GM23248 (cell line): Measurements from ENCODE around the gene ARL9. TPM values are rescaled to one million over a fixed set of nuclear protein-coding genes. Genes with fewer than 3 reads are reported as not detected.
"Not testable (repeated sequence)": the region's sequence is repeated elsewhere in the genome, so short reads cannot be mapped to it uniquely, and the experiment has no call there.

Source experiments
- DNase-seq: peaks from one replicate; pipeline ENCODE4 v3.0.0-alpha.2; 2015
- H2AFZ ChIP-seq: fragments of 200-600 bp; sonication (generic); 2 replicates; pipeline ENCODE4 v1.6.1; 2016; ENCODE audit warnings: antibody characterized with exemption
- H3F3A ChIP-seq: fragments of 200-600 bp; sonication (generic); 2 replicates; pipeline ENCODE4 v1.6.1; 2016; ENCODE audit warnings: mild to moderate bottlenecking, antibody characterized with exemption, mixed run types; ENCODE audit not compliant: insufficient read depth
- H3K27ac ChIP-seq: fragments of 200-600 bp; sonication (generic); 2 replicates; pipeline ENCODE4 v1.5.1; 2016; ENCODE audit warnings: mild to moderate bottlenecking
- H3K27me3 ChIP-seq: fragments of 200-600 bp; sonication (generic); replicated peaks from 2 replicates; pipeline ENCODE4 v1.6.1; 2016; ENCODE audit warnings: mild to moderate bottlenecking; ENCODE audit not compliant: insufficient read depth
- H3K36me3 ChIP-seq: fragments of 200-600 bp; sonication (generic); 2 replicates; pipeline ENCODE4 v1.6.1; 2016; ENCODE audit warnings: low read depth, mild to moderate bottlenecking
- H3K4me1 ChIP-seq: fragments of 200-600 bp; sonication (generic); 2 replicates; pipeline ENCODE4 v1.6.1; 2016; ENCODE audit warnings: mild to moderate bottlenecking; ENCODE audit not compliant: insufficient read depth
- H3K4me2 ChIP-seq: fragments of 200-600 bp; sonication (generic); one replicate; pipeline ENCODE4 v1.6.1; 2016; ENCODE audit warnings: mild to moderate bottlenecking; ENCODE audit not compliant: unreplicated experiment
- H3K4me3 ChIP-seq: fragments of 200-600 bp; sonication (generic); 2 replicates; pipeline ENCODE4 v1.5.1; 2016; ENCODE audit warnings: mild to moderate bottlenecking
- H3K79me2 ChIP-seq: fragments of 200-600 bp; sonication (generic); 2 replicates; pipeline ENCODE4 v1.6.1; 2016; ENCODE audit warnings: mild to moderate bottlenecking; ENCODE audit not compliant: insufficient read depth
- H3K9ac ChIP-seq: fragments of 200-600 bp; sonication (generic); 2 replicates; pipeline ENCODE4 v1.6.1; 2016; ENCODE audit warnings: mild to moderate bottlenecking
- H3K9me2 ChIP-seq: fragments of 200-600 bp; sonication (generic); 2 replicates; pipeline ENCODE4 v1.6.1; 2016; ENCODE audit warnings: mixed run types, mild to moderate bottlenecking, moderate library complexity; ENCODE audit not compliant: insufficient read depth
- H3K9me3 ChIP-seq: fragments of 200-600 bp; sonication (generic); one replicate; pipeline ENCODE4 v1.6.1; 2017; ENCODE audit warnings: low read depth
- H4K20me1 ChIP-seq: fragments of 200-600 bp; sonication (generic); 2 replicates; pipeline ENCODE4 v1.6.0; 2016; ENCODE audit not compliant: insufficient read depth
- EZH2 ChIP-seq: fragments of 200-600 bp; sonication (generic); IDR thresholded peaks from 2 replicates; pipeline ENCODE4 v1.6.1; 2018; ENCODE audit warnings: antibody characterized with exemption, mild to moderate bottlenecking; ENCODE audit not compliant: insufficient read depth, poor library complexity, severe bottlenecking
- EZH2phosphoT487 ChIP-seq: fragments of 200-600 bp; sonication (generic); IDR thresholded peaks from 2 replicates; pipeline ENCODE4 v1.6.1; 2018; ENCODE audit warnings: antibody characterized with exemption, moderate library complexity, mild to moderate bottlenecking, low read depth; ENCODE audit not compliant: insufficient read depth
- WGBS, 2 experiments: methylation state at CpG; one replicate each; pipeline ENCODE4 v1.1.6; 2015 to 2017; ENCODE audit warnings: low lambda C conversion rate in 2 of 2, low coverage in 1 of 2; ENCODE audit errors: missing lambda C conversion rate in 2 of 2; 5-methylcytosine and 5-hydroxymethylcytosine counted together
- in situ Hi-C: fragments of 300-500 bp; cut with MboI; formaldehyde crosslinking; loops from 2 replicates; pipeline ENCODE4 v1.15.0; 2020
- polyA plus RNA-seq: library from polyadenylated mRNA; unstranded; fragments of >200 nt; fragmentation: Nextera tagmentation; extraction: Ambion mirVana; gene quantifications from 2 replicates; pipeline ENCODE4 v1.2.1, GENCODE V29; 2016
- total RNA-seq: library from RNA; depleted of rRNA; stranded (reverse); fragments of >200 nt; shearing (Covaris generic); gene quantifications from 2 replicates; pipeline ENCODE4 v1.2.3, GENCODE V29; 2014

Gene ARL9
- total and polyA plus RNA-seq, 2 experiments from 2014 or later = 0.24 TPM; not detected in 1

DNA sequence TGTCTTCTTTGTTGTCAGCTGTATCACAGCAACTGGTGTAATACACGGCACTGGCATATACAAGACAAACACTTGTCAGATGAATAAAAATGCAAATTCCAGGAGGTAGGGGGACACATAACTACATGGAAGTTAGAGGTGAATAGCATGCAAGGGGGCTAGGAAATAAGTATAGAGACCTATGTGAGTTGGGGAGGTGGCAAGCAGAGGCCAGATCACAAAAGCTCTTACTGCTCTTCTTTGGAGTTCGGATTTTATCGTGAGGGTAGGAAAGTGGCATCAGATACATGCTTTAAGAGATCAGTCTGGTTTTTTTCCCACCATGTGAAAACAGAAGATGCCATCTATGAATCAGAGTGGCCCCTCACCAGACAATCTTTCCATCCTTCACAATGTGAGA, 41.0 kb upstream of the ARL9 start:
- no peak for TF ChIP-seq EZH2phosphoT487
- no peak for TF ChIP-seq EZH2
- Histone ChIP-seq H2AFZ (no peak overlapping the region), H3K36me3 (peaks cover 20% of the 10 kb centered on the region; the same call in 1 of the 2 replicates), H3K27me3 (no peaks in the 10 kb centered on the region), H3K9me2 (no peaks in the 10 kb centered on the region), H3K4me3 (no peak overlapping the region), H3K9me3 (no peaks in the 10 kb centered on the region), H3K79me2 (peaks cover 87% of the 10 kb centered on the region), H4K20me1 (no peaks in the 10 kb centered on the region; the same call in none of the 2 replicates), H3K4me1 (peaks cover 32% of the 10 kb centered on the region), H3K4me2 (peak overlapping the region; percentile 91), H3K9ac (no peak overlapping the region), H3K27ac (no peak overlapping the region), H3F3A (peaks cover 27% of the 10 kb centered on the region)
- WGBS, 2 experiments = 82 to 91% methylated on average over 3 of the region's 3 CpGs
- DNase-seq = no peak
- in situ Hi-C loops = no loop called here

DNA sequence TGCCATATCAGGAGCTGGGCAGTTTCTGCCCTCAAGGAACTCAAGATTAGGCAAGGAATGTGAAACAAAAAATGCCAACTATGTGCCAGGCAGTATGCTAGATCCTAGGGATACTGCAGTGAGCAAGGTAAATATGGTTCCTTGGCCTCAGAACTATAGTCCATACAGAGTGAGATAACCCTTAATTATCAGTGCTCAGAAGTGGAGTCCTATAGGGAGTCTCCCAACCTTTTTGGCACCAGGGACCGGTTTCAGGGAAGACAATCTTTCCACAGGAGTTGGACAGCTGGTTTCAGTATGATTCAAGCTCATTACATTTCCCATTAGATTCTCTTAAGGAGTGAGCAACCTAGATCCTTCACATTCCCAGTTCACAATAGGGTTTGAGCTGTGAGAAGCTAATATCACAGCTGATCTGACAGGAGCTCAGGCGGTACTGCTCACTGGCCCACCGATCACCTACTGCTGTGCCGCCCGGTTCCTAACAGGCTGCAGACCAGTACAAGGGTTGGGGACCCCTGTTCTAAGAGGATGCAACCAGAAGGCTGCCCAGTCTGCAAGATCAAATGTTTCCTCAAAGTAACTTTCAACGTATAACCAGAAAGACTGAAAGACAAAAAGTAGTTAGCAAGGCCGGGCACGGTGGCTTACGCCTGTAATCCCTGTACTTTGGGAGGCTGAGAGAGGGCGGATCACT, 39.8 kb upstream of the ARL9 start:
- peaks cover 17% of the 10 kb centered on the region for H3K36me3 ChIP-seq
- in situ Hi-C loops = no loop called here
- H4K20me1 ChIP-seq = no peaks in the 10 kb centered on the region; the same call in none of the 2 replicates
- peak overlapping the region; percentile 100 for H3K9ac ChIP-seq
- peaks cover 27% of the 10 kb centered on the region for H3F3A ChIP-seq
- H3K9me2 ChIP-seq = no peaks in the 10 kb centered on the region
- peak; percentile 72 for DNase-seq
- no peak overlapping the region for H2AFZ ChIP-seq
- peak overlapping the region; percentile 98 for H3K4me3 ChIP-seq
- WGBS, 2 experiments = 35 to 36% methylated on average over 10 of the region's 10 CpGs
- peaks cover 87% of the 10 kb centered on the region for H3K79me2 ChIP-seq
- H3K4me2 ChIP-seq = peak overlapping the region; percentile 91
- no peaks in the 10 kb centered on the region for H3K27me3 ChIP-seq
- H3K4me1 ChIP-seq = peaks cover 34% of the 10 kb centered on the region
- TF ChIP-seq EZH2phosphoT487 (no peak), EZH2 (no peak)
- no peaks in the 10 kb centered on the region for H3K9me3 ChIP-seq
- H3K27ac ChIP-seq = peak overlapping the region; percentile 100

DNA sequence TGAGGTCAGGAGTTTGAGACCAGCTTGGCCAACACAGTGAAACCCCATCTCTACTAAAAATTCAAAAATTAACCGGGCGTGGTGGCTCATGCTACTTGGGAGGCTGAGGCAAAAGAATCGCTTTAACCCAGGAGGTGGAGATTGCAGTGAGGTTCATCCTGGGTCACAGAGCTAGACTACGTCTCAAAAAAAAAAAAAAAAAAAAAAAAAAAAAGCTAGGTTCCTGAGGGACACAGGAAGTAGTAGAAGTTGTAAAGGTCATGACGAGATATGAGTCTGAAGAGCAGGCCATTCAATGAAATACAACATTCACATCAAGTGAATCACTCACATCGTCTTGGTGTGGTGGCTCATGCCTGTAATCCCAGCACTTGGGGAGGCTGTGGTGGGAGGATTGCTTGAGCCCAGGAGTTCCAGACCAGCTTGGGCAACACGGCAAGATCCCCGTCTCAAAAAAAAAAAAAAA, 39.3 kb upstream of the ARL9 start:
- peaks cover 21% of the 10 kb centered on the region for H3K36me3 ChIP-seq
- peak overlapping the region; percentile 91 for H3K4me2 ChIP-seq
- WGBS, 2 experiments = 3 to 5% methylated on average over 8 of the region's 8 CpGs
- DNase-seq = peak; percentile 76
- H3K9me3 ChIP-seq, H3K9me2 ChIP-seq, in situ Hi-C loops, H3K27me3 ChIP-seq, H4K20me1 ChIP-seq: not testable (repeated sequence)
- peak overlapping the region; percentile 98 for H3K4me3 ChIP-seq
- H2AFZ ChIP-seq = peak overlapping the region; percentile 89; the same call in 1 of the 2 replicates
- peaks cover 27% of the 10 kb centered on the region for H3F3A ChIP-seq
- peaks cover 34% of the 10 kb centered on the region for H3K4me1 ChIP-seq
- H3K27ac ChIP-seq = peak overlapping the region; percentile 100
- H3K79me2 ChIP-seq = peaks cover 92% of the 10 kb centered on the region
- H3K9ac ChIP-seq = peak overlapping the region; percentile 100

DNA sequence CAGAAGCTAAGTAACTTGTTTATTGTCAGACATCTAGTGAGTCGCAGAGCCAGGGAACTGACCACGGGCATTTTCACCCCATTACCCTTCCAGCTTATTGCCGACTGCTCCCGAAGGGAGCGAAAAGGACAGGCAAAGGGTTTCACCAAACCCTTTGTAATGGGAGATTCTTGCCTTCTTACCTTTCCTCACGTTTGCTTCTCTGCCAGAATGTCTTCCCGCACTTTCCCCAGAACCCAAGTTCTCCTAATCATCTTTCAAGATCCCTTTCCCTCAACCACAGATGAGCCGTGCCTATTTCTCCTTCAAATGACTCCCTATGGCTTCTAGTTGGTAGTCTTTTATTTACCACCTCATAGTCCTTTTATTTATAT, 38.7 kb upstream of the ARL9 start:
- Histone ChIP-seq H3K4me3 (peak overlapping the region; percentile 98), H3K27ac (peak overlapping the region; percentile 100), H3K4me2 (peak overlapping the region; percentile 91), H3K9ac (peak overlapping the region; percentile 100), H3K79me2 (peaks cover 96% of the 10 kb centered on the region), H3K36me3 (peaks cover 25% of the 10 kb centered on the region), H4K20me1 (no peaks in the 10 kb centered on the region; the same call in none of the 2 replicates), H3K27me3 (no peaks in the 10 kb centered on the region), H3K9me2 (no peaks in the 10 kb centered on the region), H3K9me3 (no peaks in the 10 kb centered on the region), H3F3A (peaks cover 27% of the 10 kb centered on the region), H2AFZ (peak overlapping the region; percentile 89), H3K4me1 (peaks cover 34% of the 10 kb centered on the region)
- peak; percentile 41 for DNase-seq
- WGBS, 2 experiments = 0 to 1% methylated on average over 8 of the region's 8 CpGs
- in situ Hi-C loops = no loop called here
- TF ChIP-seq EZH2 (no peak), EZH2phosphoT487 (no peak)
